ENCODE results near the gene TPST2.

Gene TPST2

DNA sequence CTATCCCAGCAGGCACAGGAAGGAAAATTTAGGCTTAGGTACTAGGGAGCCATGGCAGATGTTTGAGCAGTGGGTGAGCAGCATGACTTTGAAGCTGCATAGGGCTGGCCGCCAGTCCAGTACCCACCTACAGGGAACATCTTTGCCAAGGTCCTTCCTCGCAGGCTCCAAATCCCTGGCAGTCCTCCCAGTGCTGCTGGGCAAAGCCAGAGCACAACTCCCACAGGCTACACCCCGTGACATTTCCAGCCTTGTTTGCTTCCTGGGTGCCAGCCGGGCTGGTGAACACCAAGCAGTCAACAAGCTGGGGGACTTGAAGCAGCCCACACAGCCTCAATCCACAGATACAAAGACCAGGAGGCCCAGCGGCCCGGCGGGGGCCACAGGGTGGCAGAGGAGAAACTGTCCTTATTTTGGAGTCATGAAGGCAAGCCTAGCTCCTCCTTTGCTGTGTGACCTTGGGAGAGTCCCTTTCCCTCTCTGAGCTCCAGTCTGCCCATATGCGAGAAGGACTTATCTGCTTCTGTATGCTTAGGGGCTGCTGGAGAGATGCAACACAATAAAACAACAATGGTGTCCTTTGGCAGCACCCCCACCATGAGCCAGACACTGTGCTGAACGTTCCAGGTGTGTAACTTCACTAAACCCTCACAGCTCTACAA, 28.0 kb downstream of the TPST2 start:
- TF ChIP-seq, protein P1, sequence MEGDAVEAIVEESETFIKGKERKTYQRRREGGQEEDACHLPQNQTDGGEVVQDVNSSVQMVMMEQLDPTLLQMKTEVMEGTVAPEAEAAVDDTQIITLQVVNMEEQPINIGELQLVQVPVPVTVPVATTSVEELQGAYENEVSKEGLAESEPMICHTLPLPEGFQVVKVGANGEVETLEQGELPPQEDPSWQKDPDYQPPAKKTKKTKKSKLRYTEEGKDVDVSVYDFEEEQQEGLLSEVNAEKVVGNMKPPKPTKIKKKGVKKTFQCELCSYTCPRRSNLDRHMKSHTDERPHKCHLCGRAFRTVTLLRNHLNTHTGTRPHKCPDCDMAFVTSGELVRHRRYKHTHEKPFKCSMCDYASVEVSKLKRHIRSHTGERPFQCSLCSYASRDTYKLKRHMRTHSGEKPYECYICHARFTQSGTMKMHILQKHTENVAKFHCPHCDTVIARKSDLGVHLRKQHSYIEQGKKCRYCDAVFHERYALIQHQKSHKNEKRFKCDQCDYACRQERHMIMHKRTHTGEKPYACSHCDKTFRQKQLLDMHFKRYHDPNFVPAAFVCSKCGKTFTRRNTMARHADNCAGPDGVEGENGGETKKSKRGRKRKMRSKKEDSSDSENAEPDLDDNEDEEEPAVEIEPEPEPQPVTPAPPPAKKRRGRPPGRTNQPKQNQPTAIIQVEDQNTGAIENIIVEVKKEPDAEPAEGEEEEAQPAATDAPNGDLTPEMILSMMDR (conservative IDR thresholded peaks at IDR 0.05; ENCODE audit: low read depth, low read length), result no peak
- Histone ChIP-seq H3K4me1 (ENCODE audit: low read depth, poor library complexity, severe bottlenecking) (peaks cover 58% of the 10 kb centered on the region), H3K9ac (no peak overlapping the region), H4K20me1 (ENCODE audit: insufficient read depth) (no peaks in the 10 kb centered on the region; the same call in 1 of the 2 replicates), H3K27me3 (ENCODE audit: insufficient read depth, low read depth) (no peaks in the 10 kb centered on the region), H3K27ac (no peak overlapping the region), H2AFZ (ENCODE audit: low read depth) (no peak overlapping the region), H3K4me3 (IDR thresholded peaks at IDR 0.05; ENCODE audit: insufficient read depth, low read depth, low read length) (no peak overlapping the region), H3K36me3 (ENCODE audit: insufficient read depth) (no peaks in the 10 kb centered on the region), H3K4me2 (no peak overlapping the region), H3K79me2 (ENCODE audit: insufficient read depth, low read depth) (peaks cover 81% of the 10 kb centered on the region)

DNA sequence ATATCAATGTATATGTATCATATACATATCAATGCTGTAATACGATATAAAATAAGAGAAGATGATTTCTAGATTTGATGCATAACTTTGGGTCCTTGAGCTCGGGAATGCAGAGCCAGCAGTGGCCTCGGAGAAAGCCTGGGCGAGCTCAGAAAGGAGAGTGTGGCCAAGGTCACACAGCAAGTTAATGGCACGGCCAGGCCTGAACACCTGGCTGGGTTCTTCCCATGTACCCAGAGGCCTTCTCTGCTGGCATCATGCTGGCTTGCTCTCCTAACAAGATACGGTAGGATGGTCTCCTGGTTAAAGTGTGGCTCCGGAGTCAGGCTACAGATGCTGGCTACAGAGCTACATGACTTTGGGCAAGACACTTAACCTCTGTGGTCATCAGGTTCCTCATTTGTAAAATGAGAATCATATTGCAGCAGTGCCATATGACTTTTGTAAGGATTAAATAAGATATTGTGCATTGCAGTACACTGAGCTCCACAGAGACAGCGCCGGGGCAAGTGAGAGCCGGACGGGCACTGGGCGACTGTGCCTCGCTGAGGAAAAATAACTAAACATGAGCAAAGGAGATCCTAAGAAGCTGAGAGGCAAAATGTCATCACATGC, 29.9 kb downstream of the TPST2 start:
- peaks cover 58% of the 10 kb centered on the region for H3K4me1 ChIP-seq (ENCODE audit: low read depth, poor library complexity, severe bottlenecking)
- H4K20me1 ChIP-seq (ENCODE audit: insufficient read depth), result no peaks in the 10 kb centered on the region
- H3K27me3 ChIP-seq (ENCODE audit: insufficient read depth, low read depth), result no peaks in the 10 kb centered on the region
- no peak overlapping the region for H3K9ac ChIP-seq
- H2AFZ ChIP-seq (ENCODE audit: low read depth), result no peak overlapping the region
- H3K79me2 ChIP-seq (ENCODE audit: insufficient read depth, low read depth), result peaks cover 77% of the 10 kb centered on the region
- H3K4me3 ChIP-seq (IDR thresholded peaks at IDR 0.05; ENCODE audit: insufficient read depth, low read depth, low read length), result no peak overlapping the region
- TF ChIP-seq, protein P1 (conservative IDR thresholded peaks at IDR 0.05; ENCODE audit: low read depth, low read length), result no peak
- no peaks in the 10 kb centered on the region for H3K36me3 ChIP-seq (ENCODE audit: insufficient read depth)
- no peak overlapping the region for H3K27ac ChIP-seq
- H3K4me2 ChIP-seq, result no peak overlapping the region

DNA sequence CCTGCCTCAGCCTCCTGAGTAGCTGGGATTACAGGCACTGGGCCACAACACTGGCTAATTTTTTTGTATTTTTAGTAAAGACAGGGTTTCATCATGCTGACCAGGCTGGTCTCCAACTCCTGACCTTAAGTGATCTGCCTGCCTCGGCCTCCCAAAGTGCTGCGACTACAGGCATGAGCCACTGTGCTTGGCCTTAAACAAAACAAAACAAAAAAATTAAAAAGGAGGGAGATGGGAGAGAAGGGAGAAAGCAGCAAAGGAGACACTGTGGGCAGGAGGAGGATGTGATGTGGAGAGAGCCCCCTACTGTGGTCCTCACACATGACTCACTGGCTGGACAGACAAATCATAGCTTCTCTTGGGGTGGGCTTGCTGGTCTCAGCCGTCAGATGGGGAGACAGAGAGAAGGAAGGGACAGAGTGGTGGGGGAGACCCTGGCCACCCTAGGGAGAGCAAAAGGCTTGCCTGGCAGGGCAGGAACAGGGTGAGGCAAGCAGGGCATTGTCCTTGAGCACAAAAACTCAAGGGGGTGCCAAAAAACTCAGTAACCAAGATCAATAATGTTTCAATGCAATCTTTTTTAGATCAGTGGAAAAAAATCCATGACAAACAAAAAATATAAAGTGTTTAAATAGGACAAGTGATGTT, 31.6 kb downstream of the TPST2 start:
- Histone ChIP-seq H2AFZ (ENCODE audit: low read depth) (no peak overlapping the region), H3K4me3 (IDR thresholded peaks at IDR 0.05; ENCODE audit: insufficient read depth, low read depth, low read length) (no peak overlapping the region), H3K27me3 (ENCODE audit: insufficient read depth, low read depth) (no peaks in the 10 kb centered on the region), H3K4me1 (ENCODE audit: low read depth, poor library complexity, severe bottlenecking) (peaks cover 60% of the 10 kb centered on the region), H3K4me2 (no peak overlapping the region), H4K20me1 (ENCODE audit: insufficient read depth) (no peaks in the 10 kb centered on the region), H3K9ac (no peak overlapping the region), H3K27ac (no peak overlapping the region), H3K79me2 (ENCODE audit: insufficient read depth, low read depth) (peaks cover 68% of the 10 kb centered on the region), H3K36me3 (ENCODE audit: insufficient read depth) (no peaks in the 10 kb centered on the region)
- TF ChIP-seq, protein P1 (conservative IDR thresholded peaks at IDR 0.05; ENCODE audit: low read depth, low read length), result no peak

DNA sequence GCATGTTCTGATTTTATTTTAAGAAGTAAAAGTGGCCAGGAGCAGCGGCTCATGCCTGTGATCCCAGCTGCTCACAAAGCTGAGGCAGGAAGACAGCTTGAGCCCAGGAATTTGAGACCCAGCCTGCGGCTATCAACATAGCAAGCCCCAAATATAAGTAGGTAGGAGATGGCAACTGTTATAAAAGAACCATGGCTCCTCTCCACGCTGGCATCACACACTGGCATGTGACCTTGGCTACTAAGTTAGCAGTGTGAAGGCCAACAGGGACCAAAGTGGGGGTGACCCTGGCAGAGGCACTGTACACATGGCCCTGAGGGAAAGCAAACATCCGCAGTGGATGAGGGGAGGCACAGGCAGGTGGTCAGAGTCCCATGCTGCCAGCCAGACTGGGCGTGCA, 33.0 kb downstream of the TPST2 start:
- no peaks in the 10 kb centered on the region for H3K36me3 ChIP-seq (ENCODE audit: insufficient read depth)
- no peak overlapping the region for H2AFZ ChIP-seq (ENCODE audit: low read depth)
- H3K9ac ChIP-seq, result no peak overlapping the region
- H3K27ac ChIP-seq, result no peak overlapping the region
- H3K4me2 ChIP-seq, result no peak overlapping the region
- H4K20me1 ChIP-seq (ENCODE audit: insufficient read depth), result no peaks in the 10 kb centered on the region
- no peak overlapping the region for H3K4me3 ChIP-seq (IDR thresholded peaks at IDR 0.05; ENCODE audit: insufficient read depth, low read depth, low read length)
- TF ChIP-seq, protein P1 (conservative IDR thresholded peaks at IDR 0.05; ENCODE audit: low read depth, low read length), result no peak
- peaks cover 71% of the 10 kb centered on the region for H3K4me1 ChIP-seq (ENCODE audit: low read depth, poor library complexity, severe bottlenecking)
- H3K79me2 ChIP-seq (ENCODE audit: insufficient read depth, low read depth), result peaks cover 64% of the 10 kb centered on the region
- H3K27me3 ChIP-seq (ENCODE audit: insufficient read depth, low read depth), result no peaks in the 10 kb centered on the region
